ENCODE measurements around the gene FAM174C.

The FAM174C gene

GRCh38 chr19:1272423-1273262 is 2.7 kb upstream of the FAM174C start:
- no peak for DNase-seq (ENCODE audit: low read depth in 2 of 2)

DNA sequence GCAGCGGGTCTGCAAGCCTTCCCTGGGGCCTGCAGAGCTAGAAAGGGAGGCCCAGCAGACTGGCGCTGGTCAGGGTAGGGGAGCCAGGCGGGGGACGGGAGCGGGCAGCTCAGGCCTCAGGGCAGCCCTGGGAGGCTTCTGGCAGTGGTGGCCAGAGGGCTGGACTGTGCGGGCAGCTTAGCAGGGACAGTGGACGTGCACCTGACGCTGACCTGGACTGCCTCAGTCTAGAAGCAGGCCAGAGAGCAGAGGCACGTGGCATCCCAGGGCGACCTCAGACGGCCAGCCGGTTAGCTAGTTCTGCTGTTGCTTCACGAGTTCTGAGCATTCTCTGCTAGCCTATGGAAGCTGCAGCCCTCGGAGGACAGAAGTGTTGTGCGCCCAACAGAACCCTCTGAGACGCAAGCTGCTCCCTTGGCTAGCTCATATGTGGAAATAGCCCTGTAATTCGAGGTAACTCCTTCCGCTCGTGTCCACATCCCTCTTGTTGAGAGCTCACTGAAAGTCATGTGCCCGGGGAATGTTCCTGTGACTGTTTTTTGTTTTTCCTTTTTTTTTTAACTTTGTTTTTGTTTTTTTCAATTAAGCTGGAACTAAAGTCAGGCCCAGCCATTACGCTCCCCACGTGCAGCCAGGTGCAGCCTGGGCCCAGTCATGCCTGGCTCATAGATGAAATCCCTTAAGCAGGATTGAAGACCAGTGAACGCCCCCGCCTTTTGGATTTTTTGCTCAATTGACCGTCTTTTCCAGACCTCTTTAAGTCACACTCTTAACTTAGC is 1.9 kb upstream of the FAM174C start:
- DNase-seq (ENCODE audit: low read depth in 2 of 2) = no peak

GRCh38 chr19:1274081-1274851 is 1.1 kb upstream of the FAM174C start:
- DNase-seq (ENCODE audit: low read depth in 2 of 2) = no peak

- DNase-seq (ENCODE audit: low read depth in 2 of 2) = no peak
Observed at GRCh38 chr19:1274852-1275259, 474 bp upstream of the FAM174C start.

DNA sequence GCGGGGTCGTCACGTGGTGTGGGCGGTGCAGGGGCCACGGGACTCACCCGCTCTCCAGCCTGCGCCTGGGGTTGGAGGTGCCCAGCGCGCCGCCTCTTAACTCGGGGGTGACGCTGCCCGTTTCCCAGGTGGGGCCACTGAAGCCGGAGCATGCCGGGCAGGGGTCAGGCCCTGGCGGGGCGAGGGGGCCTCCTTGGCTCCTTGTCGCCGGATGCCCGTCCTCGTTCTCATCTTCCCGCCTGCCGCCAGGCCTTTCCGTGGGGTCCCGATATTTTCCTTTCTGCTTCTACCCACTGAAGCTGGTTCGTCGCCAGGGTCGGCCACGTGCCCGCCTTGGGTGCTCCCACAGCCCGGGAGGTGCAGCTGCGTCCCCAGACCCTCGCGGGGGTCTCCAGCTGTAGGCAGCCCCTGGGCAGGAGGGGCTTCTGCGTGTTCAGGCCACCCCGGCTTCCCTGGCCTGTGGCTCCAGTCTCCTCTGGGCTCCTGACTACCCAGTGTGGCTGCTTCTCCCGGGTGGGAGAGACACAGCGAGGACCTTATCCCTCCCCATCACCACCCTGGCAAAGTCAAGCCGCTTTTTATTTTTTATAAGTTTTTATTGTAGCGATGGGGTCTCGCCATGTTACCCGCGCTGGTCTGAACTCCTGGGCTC is 772 bp downstream of the FAM174C start:
- DNase-seq (ENCODE audit: low read depth in 2 of 2) = no peak

DNA sequence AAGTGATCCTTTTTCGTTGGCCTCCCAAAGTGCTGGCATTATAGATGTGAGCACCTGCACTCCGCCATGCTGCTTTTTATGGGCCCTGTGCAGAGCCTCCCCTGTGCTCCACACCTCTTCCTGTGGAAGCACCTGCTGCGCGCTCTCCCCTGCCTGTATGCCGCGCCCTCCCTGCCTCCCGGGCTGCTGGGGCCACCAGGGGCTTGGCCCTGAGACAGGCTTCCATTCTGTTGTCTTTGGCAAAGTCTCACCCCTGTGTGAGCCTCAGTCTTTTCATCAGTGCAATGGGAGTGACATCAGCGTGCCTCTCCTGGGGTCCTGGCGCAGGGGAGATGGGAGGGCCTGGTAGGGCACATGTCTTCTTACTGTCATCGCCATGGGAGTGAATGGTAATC is 1.3 kb downstream of the FAM174C start:
- no peak for DNase-seq (ENCODE audit: low read depth in 2 of 2)

DNA sequence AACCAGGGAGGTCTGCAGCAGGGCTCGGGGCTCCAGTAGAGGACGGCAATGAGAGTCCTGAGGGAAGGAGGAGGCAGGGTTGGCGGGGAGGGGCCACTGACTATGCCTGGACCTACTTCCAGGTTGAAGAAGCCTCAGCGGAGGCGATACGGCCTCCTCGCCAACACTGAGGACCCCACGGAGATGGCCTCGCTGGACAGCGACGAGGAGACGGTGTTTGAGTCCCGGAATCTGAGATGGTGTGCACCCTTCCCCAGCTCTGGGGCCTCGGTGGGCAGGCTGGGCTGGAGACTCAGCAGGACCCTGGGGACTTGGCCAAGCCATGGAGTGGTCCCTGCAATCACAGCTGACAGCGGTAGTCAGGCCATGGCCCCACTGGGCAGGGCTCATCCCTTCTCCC is 1.7 kb downstream of the FAM174C start:
- DNase-seq (ENCODE audit: low read depth in 2 of 2) = no peak

DNA sequence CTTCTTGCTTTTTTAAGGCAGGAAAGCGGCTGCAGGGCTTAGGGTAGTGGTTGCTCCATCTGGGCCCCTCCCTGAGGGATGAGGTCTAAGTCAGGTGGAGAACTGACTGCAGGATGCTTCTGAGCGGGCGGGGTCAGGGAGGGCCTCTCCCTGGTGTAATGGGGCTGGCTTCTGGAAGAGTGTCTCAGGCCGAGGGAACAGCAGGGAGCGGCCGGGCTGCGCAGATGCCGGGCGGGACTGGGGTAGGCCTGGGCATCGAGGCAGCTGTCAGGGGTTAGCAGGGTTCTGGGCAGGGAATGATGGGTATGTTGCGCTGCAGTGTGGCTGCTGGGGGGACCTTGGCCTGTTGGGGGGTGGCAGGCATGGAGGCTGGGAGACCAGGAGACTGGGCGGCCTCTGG is 2.7 kb downstream of the FAM174C start:
- no peak for DNase-seq (ENCODE audit: low read depth in 2 of 2)

DNA sequence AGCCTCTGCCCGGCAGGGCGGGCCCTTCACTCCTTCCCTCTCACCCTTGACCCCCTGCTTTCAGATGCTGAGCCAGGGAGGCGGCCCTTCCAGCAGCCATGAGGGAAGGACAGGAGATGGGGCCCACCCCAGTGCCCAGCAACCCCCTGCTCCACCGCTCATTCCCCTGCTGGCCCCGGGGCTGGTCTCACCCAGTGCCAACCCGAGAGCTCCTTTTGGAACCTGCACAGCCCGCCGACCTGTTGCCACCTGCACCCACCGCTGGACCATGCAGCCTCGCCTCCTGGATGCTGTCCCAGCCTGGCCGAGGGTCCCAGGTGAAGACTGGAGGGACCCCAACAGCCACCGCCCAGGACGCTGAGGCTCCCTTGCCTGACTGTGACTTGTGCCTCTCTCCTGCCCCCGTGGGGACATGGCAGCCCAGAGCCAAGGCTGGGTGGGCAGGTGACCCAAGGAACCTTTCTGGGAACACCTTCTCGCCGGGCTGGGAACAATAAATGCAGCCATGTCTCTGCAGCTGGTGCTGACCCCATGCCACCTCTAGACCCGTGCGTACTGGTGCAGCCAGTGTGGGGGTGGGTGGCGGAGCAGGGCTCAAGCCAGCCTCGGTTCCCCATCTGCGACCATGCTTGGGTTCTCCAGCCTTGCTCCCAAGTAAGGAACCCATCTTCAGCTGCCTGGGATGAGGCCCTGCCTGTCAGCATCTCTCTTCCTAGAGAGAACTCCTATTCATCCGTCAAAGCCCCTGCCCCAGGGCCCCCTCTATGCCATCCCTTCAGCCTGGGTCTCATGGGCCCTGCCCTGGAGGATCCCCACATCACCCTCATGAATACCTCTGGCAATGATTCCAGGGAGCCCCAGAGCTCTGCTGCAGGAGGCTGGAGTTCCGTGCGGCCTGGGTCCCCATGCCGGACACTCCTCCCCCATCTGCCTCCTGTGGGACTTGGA is 3.7 kb downstream of the FAM174C start:
- no peak for DNase-seq (ENCODE audit: low read depth in 2 of 2)

- peak in 1 of 2 donors; percentile 73 for DNase-seq (ENCODE audit: low read depth in 2 of 2)
Observed at GRCh38 chr19:1279782-1280341, 4.5 kb downstream of the FAM174C start.

GRCh38 chr19:1280636-1281568 is 5.6 kb downstream of the FAM174C start:
- DNase-seq (ENCODE audit: low read depth in 2 of 2) = no peak

GRCh38 chr19:1281569-1282287 is 6.4 kb downstream of the FAM174C start:
- no peak for DNase-seq (ENCODE audit: low read depth in 2 of 2)

DNA sequence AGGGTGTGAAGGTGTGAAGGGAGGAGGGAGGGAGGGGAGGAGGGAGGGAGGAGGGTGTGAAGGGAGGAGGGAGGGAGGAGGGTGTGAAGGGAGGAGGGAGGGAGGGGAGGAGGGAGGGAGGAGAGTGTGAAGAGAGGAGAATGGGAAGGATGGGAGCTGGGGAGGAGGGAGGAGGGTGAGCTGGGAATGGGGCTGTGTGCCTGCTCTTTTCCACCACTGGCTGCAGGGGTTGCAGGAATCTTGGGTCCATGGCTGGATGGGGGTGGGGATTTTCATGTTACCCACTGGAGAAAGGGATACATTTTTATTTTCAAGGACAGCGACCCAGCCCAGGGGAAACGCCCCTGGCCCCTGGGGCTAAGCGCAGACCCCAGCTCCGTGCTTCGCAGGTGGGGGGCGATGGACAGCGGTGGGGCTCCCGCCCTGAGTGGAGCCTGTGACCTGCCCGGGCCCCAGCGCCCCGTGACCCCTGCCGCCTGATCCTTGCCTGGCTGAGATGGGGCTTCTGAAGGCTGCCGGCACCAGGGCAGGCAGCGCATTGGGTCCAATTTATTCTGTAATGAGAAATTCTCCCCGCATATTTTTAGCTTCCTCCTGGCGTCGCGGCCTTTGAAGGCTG is 7.4 kb downstream of the FAM174C start:
- no peak for DNase-seq (ENCODE audit: low read depth in 2 of 2)

DNA sequence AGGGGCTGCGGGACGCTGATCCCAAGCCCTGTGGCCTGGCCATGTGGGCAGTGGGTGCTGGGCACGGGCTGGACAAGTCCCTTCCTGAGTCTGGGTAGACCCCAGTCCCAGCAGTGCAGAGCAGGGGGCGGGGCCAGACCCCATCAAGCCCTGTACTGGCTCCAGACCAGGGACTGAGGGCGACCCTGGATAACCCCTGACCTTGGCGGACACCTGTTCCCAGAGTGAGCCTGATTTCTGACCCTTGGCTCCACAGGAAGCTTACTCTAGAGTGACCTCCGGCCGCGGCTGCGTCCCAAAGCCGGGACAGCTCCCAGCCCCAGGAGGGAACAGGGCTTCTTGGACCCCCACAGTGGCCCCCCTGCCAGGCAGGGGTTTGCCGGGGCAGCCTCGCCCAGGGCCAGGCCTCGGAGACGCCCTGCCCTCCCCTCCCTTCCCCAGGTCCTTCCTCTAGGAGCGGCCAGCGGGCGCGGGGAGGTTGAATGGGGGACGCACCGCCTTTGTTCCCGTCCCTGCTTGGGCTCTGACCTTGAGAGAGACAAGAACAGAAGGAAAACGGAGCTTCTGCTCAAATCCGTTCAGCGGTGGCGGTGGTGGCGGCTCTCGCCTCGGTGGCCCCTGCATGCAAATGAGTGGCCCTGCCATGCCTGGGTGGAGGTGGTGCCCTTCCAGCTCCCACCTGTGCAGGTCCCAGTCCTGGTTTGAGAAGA is 8.0 kb downstream of the FAM174C start:
- no peak for DNase-seq (ENCODE audit: low read depth in 2 of 2)

DNA sequence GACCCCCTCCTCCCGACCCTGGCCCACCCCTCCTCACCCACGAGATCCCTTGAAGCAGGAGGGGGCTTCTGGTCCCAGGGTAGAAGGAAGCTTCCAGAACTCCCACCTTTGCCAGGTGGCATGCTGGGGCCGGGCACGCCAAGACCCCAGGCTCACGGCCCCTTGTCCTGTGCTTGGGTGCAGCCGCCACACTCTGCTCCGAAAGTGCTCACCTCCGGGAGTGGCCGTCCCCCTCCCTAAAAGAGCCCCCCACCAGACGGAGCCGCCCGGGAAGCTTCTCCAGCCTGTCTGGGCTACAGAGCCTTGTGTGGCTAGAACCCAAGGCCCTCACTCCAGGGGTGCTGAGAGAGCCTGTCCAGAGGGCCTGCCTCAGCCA is 8.6 kb downstream of the FAM174C start:
- DNase-seq (ENCODE audit: low read depth in 2 of 2) = no peak

DNA sequence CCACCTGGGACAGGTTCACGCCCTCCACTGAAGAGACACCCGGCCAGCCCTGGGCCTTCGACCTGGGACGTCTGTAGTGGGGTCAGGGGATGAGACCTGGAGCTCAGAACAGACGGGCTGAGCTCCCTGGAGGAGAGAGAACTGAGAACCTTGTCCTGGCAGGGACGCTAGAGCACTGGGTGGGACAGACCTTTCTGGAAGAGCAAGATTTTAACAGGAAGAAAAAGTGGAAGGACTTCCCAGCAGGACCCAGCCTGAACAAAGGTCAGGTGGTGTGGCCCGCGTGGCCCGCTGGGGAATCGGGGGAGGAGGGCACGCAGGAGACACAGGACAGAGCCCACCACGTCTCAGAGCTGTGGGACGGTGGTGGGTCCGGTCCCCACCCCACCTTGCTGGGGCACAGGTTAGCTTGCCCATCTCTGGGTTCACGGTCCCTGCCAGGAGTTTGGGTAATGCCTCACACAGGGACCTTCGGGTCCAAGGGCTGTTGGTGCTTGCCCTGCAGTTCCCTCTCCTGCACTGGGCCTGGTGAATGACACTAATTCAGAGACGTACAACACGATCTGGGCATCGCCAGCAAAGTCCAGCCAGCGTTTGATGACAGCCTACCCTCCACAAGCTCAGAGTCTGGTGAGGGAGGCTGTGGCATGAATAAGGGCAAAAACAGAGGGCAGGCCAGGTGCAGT is 9.1 kb downstream of the FAM174C start:
- no peak for DNase-seq (ENCODE audit: low read depth in 2 of 2)
